Neutrophil (primary cell): Measurements from ENCODE around the gene MLLT3.

Experiments used
- H3K27ac ChIP-seq: fragments of 200-600 bp; sonication (generic); 2 replicates; pipeline ENCODE4 v1.5.1; 2016; ENCODE audit warnings: mild to moderate bottlenecking, moderate library complexity
- H3K27me3 ChIP-seq: fragments of 200-600 bp; sonication (generic); 2 replicates; pipeline ENCODE4 v1.6.0; 2016; ENCODE audit warnings: mild to moderate bottlenecking
- H3K36me3 ChIP-seq: fragments of 200-600 bp; sonication (generic); 2 replicates; pipeline ENCODE4 v1.5.1; 2017
- H3K4me1 ChIP-seq, 2 experiments: fragments of 200-600 bp in 1 of 2; sonication (generic) in 1 of 2; 1 replicate in 1 of 2; 2 replicates in 1 of 2; pipeline versions ENCODE4 v1.5.1 to v1.6.1; 2013 to 2016; ENCODE audit warnings: low read depth in 1 of 2, low read length in 1 of 2, mild to moderate bottlenecking in 1 of 2, moderate library complexity in 1 of 2; ENCODE audit not compliant: control insufficient read depth in 1 of 2, insufficient read depth in 1 of 2
- H3K4me3 ChIP-seq, 2 experiments: fragments of 200-600 bp in 1 of 2; sonication (generic) in 1 of 2; 1 replicate in 1 of 2; 2 replicates in 1 of 2; pipeline ENCODE4 v1.5.1; 2013 to 2016; ENCODE audit warnings: low read depth in 1 of 2, low read length in 1 of 2, mild to moderate bottlenecking in 1 of 2, moderate library complexity in 1 of 2
- H3K9me3 ChIP-seq: fragments of 200-600 bp; sonication (generic); 2 replicates; pipeline ENCODE4 v1.5.1; 2016
- CTCF ChIP-seq: fragments of 200-600 bp; sonication (generic); IDR thresholded peaks from 2 replicates; pipeline ENCODE4 v1.5.1; 2016; ENCODE audit warnings: antibody characterized with exemption

Gene MLLT3

GRCh38 chr9:20387062-20387461, 235.2 kb downstream of the MLLT3 start:
- Histone ChIP-seq H3K4me3 (no peak overlapping the region), H3K9me3 (no peaks in the 10 kb centered on the region), H3K4me1 (no peaks in the 10 kb centered on the region), H3K27me3 (no peaks in the 10 kb centered on the region), H3K36me3 (no peaks in the 10 kb centered on the region), H3K27ac (no peak overlapping the region)
- TF ChIP-seq CTCF, result no peak

GRCh38 chr9:20384642-20385041, 237.7 kb downstream of the MLLT3 start:
- H3K4me3 ChIP-seq, result no peak overlapping the region
- H3K36me3 ChIP-seq, result no peaks in the 10 kb centered on the region
- no peaks in the 10 kb centered on the region for H3K27me3 ChIP-seq
- H3K27ac ChIP-seq, result no peak overlapping the region
- TF ChIP-seq CTCF, result no peak
- no peaks in the 10 kb centered on the region for H3K4me1 ChIP-seq
- no peaks in the 10 kb centered on the region for H3K9me3 ChIP-seq

GRCh38 chr9:20382460-20383071, 239.7 kb downstream of the MLLT3 start:
- no peak overlapping the region for H3K27ac ChIP-seq
- no peaks in the 10 kb centered on the region for H3K27me3 ChIP-seq
- H3K36me3 ChIP-seq, result no peaks in the 10 kb centered on the region
- H3K9me3 ChIP-seq, result no peaks in the 10 kb centered on the region
- no peaks in the 10 kb centered on the region for H3K4me1 ChIP-seq
- H3K4me3 ChIP-seq, result no peak overlapping the region
- no peak for TF ChIP-seq CTCF

GRCh38 chr9:20380546-20380945, 241.8 kb downstream of the MLLT3 start:
- H3K4me1 ChIP-seq, result peaks cover 0 to 6% of the 10 kb centered on the region in 2 experiments
- H3K36me3 ChIP-seq, result no peaks in the 10 kb centered on the region
- H3K27ac ChIP-seq, result no peak overlapping the region
- H3K9me3 ChIP-seq, result no peaks in the 10 kb centered on the region
- H3K4me3 ChIP-seq, result no peak overlapping the region
- H3K27me3 ChIP-seq, result no peaks in the 10 kb centered on the region
- TF ChIP-seq CTCF, result no peak

- Histone ChIP-seq H3K9me3 (no peaks in the 10 kb centered on the region), H3K4me3 (no peak overlapping the region), H3K4me1 (peaks cover 0 to 6% of the 10 kb centered on the region in 2 experiments), H3K27me3 (no peaks in the 10 kb centered on the region), H3K36me3 (no peaks in the 10 kb centered on the region), H3K27ac (no peak overlapping the region)
- no peak for TF ChIP-seq CTCF
Measured at GRCh38 chr9:20379804-20380225, 242.5 kb downstream of the MLLT3 start.
